Stimulated activated CD4-positive, alpha-beta T cell treated with anti-CD3 and anti-CD28 coated beads, Interleukin-1b, Interleukin-23, amount 100 ng/mL, for 4 hours (primary cell): ENCODE data around the gene GTPBP1.
A peak's percentile ranks its signal among the peaks of the same experiment; 100 is the strongest.

Experiments
- DNase-seq, 2 donors: peaks; one replicate each; pipeline ENCODE4 v3.0.0-alpha.2; 2020; ENCODE audit warnings: low read depth in 2 of 2

GTPBP1 gene

DNA sequence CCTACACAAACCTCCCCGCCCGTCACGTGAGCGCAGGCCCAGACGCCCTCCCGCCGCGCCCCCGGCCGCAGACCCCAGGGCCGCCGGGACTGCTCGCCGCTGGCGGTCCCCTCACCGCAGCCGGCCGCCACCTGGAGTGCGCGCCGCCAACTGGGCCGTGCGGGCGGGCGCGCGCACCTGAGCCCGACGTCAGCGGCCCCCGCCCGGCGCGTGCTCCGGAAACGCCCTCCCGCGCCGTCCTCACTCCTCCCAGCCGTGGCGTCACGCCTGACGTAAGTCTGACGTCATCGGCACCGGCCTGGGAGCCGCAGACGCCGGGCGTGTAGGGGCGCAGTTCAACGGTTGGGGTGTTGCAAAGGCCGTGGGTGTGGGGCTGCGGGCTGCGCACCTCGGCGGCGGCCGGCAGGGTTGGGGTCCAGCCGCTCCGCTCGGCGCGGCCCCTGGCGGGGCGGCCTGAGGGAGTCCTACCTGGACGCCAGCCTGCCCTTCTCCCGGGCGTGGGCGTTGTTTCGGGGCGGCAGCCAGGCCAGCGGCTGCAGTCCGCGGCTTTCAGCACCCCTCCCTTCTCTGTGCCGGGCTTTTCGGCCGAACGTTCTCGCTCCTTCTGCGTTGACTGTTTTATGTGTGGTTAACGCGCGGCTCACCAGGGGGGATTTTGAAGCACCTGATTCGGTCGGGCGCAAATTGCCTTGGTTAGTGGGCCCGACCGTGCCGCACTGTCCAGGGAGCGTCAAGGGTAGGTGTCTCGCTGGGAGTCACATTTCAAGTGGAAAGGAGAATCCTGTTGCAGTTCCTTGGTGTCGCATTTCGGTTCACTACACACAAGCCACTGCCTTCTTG is 4.7 kb upstream of the GTPBP1 start, which contains the start of gene JOSD1:
Gene JOSD1 (minus strand): TSS at position 155 of the 840 bp plus-strand sequence. CDS start 956 bp downstream, outside the sequence.
- peak; percentile 98 for DNase-seq

DNA sequence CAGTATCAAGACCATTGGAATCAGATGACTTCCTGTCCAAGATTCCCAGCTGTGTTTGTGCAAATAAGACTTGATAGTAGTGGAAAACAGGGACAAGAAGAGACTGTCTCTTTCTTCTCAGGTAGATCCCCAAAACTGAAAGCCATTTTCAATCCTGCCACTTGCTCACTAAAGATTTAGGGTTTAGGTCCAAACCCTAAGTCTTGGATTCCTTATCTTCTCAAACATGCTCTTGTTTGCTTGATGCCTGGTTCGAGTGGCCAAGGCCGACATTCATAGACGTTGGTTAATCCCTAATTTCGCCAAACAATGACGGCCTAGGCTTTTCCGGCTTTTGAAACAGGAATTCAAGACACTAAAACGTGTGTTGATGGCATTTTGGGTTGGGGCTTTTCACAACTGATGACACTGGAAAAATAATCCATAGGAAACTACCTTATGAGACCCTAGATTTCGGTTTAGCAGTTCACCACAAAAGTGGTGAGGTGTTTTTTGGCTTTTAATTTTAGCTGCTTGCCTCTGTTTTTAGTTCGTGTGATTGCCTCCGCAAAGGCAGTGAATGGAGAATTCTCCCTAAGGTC is 1.0 kb upstream of the GTPBP1 start:
- no peak for DNase-seq

DNA sequence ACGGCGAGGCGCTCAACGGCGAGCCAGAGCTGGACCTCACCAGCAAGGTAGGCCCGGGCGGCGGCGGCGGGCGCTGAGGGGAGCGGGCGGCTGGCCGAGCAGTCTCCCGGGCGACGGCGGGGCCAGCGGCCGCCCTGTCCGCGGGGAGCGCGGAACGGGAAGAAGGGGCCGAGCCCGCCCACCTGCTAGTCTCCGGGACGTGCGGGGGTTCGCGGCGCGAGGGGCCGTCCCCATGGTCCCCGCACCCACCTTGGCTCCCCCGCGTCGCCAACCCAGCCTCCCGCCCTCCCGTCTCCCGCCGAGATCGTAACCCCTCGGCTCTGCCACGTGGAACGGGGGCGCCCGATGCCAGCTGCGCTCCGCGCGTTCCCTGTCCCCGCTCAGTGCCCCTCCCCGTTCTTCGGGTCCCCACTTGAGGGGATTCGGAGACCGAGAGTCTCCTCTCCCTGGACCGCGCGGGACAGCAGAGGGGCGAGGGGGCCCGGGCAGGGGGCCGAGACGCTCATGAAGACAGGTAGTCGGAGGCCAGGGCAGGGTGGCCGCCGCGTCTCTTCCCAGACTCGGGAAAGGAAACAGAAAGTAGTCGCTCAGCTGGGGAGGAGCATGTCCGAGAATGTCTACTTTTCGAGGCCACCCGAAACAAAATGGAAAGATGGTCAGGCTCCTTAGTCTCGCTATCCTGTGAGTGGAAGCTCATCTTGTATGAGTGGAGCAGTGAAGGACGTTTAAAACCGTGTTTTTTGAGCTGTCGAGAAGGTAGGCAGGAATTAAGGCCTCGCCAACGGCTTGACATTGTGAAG is 557 bp downstream of the GTPBP1 start:
- peak; percentile 24 to 30 for DNase-seq

DNA sequence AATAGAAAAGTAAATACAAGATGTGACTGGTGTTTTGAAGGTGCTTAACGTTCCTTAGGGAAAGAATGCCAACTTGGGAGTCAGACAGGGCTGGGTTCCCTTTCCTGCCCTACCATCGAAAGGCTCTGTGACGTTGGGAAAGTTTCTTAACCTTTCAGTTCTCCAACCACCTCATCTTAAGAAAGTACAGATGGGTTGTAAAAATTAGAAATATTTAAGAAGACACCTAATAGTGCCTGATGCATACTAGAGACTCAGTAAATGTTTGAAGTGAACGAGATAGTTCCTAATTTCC is 1.1 kb downstream of the GTPBP1 start:
- DNase-seq = no peak

GRCh38 chr22:38707346-38707745 is 1.6 kb downstream of the GTPBP1 start:
- DNase-seq = no peak

GRCh38 chr22:38707984-38708383 is 2.2 kb downstream of the GTPBP1 start:
- no peak for DNase-seq

GRCh38 chr22:38709306-38709705 is 3.6 kb downstream of the GTPBP1 start:
- no peak for DNase-seq

GRCh38 chr22:38710351-38710750 is 4.6 kb downstream of the GTPBP1 start:
- no peak for DNase-seq

GRCh38 chr22:38710866-38711265 is 5.1 kb downstream of the GTPBP1 start:
- DNase-seq = no peak

- DNase-seq = no peak
These were observed 6.9 kb downstream of the GTPBP1 start for GRCh38 chr22:38712486-38713207.

- DNase-seq = no peak
These were observed 8.2 kb downstream of the GTPBP1 start for GRCh38 chr22:38713921-38714320.

- no peak for DNase-seq
These were observed 9.5 kb downstream of the GTPBP1 start for GRCh38 chr22:38715176-38715764.

DNA sequence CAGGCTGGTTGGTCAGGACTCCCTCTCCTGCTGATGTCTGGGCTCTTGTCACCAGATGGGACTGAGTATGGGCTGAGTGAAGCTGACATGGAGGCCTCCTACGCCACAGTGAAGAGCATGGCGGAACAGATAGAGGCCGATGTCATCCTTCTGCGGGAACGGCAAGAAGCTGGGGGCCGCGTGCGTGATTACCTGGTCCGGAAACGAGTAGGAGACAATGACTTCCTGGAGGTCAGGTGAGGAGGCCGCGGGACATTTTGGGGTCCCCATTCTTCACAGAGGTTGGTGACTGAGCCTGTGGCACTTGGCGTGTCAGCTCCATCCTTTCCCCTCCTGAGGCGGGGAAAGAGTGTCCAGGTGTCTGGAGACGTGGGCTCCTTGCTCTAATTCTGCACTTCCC is 10.1 kb downstream of the GTPBP1 start:
- no peak for DNase-seq

GRCh38 chr22:38716271-38716670 is 10.5 kb downstream of the GTPBP1 start:
- no peak for DNase-seq

DNA sequence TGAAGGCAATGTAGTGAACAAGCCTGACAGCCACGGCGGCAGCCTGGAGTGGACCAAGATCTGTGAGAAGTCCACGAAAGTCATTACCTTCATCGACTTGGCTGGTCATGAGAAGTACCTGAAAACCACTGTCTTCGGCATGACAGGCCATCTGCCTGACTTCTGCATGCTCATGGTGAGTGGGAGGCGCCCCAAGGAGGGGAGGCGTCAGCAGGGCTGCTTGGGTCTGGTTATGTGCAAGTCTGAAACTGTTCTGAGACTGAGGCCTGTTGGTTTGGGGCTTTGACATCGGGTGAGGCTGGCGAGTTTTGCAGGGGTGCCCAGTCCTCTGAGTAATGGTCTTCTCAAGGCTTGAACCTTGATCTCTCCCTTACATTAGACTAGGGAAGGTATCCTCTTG is 11.1 kb downstream of the GTPBP1 start:
- no peak for DNase-seq

GRCh38 chr22:38717244-38717643 is 11.5 kb downstream of the GTPBP1 start:
- no peak for DNase-seq

- no peak for DNase-seq
These were observed 12.7 kb downstream of the GTPBP1 start for GRCh38 chr22:38718414-38718813.

GRCh38 chr22:38719196-38719595 is 13.5 kb downstream of the GTPBP1 start:
- DNase-seq = no peak

DNA sequence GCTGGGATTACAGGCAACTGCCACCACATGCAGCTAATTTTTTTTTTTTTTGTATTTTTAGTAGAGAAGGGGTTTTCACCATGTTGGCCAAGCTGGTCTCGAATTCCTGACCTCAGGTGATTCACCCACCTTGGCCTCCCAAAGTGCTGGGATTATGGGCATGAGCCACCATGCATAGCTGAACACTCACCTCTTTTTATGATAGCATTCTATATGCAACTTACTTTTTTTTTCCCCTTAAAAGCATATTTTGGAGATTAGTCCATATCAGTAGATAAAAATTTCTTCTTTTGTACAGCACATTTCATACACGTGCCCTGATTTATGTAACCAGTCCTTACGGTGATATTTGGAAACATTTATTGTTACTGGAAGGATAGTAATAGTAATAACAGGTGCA is 14.6 kb downstream of the GTPBP1 start:
- DNase-seq = no peak

DNA sequence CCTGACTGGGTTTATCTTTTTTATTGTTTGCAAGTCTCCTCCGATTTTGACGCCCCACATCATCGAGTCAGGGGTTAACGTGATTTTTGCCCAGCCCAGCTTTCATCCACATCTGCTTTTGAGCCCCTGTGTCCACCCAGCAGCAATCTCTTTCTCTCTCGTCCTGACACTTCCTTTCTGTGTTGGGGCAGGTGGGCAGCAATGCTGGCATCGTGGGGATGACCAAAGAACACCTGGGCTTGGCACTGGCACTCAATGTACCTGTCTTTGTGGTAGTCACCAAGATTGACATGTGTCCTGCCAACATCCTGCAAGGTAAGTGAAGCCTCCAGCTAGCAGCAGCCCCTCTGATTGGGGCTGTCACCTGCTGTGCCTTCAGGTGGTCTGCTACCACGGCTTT is 15.8 kb downstream of the GTPBP1 start:
- no peak for DNase-seq

GRCh38 chr22:38724176-38724575 is 18.4 kb downstream of the GTPBP1 start:
- no peak for DNase-seq
